GM19455 (cell line): ENCODE results near the gene USP3.

ENCODE experiments used
- ATAC-seq: cut with Tn5 transposase; IDR thresholded peaks from one replicate; pipeline ENCODE4 v1.9.1; 2021; ENCODE audit not compliant: unreplicated experiment

Gene USP3

GRCh38 chr15:63538876-63539275 lies 34.5 kb downstream of the USP3 start:
- no peak for ATAC-seq

- ATAC-seq = no peak
Observed at GRCh38 chr15:63539521-63539920, 35.1 kb downstream of the USP3 start.

DNA sequence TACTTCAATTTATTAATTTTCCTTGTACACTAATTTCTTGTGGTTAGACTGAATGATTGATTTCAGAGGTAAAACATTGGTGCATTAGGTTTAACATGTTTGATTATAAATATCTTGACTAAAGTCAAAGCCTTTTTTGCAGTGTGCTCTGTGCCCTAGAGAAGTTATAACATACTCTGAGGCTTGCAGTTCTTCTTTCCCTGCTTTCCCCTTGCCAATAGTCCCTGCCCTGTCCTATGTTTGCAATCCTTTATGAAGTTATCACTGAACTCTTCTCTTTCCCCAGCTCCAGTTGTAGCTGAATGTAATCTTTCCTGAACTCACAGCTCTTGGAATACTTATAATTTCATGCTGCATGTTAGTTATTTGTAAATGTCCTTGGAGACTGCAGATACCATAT lies 35.6 kb downstream of the USP3 start:
- no peak for ATAC-seq

DNA sequence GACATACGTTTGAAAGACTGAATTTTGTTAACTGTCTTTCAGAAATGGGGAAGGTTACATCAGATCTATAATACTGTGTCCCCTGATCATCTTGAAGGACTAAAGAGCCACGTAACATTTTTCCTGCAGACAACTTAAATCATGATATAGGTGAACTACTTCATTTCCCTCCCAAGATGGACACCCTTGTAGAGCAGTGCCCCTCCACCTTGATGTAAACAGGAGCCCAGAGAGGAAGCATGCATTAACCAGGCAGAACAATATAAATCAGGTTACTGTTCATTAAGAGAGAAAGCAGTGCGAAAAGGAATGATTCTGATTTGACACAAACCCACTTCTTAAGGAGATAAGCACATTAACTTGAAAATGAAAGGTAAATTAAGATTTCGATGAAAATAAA lies 36.1 kb downstream of the USP3 start:
- no peak for ATAC-seq

- no peak for ATAC-seq
Observed at GRCh38 chr15:63544258-63545026, 40.0 kb downstream of the USP3 start.

DNA sequence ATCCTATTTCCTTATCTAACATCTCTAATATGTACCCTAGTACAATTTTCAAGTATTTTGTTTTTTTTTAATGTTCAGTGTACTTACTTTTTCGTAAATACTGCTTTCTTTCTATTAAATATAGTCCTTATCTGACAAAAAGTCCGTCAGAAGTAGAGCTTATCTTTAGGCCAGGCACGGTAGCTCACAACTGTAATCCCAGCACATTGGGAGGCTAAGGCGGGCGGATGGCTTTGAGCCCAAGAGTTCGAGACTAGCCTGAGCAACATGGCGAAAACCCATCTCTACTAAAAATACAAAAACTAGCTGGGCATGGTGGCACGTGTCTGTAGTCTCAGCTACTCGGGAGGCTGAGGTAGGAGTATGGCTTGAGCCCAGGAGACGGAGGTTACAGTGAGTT lies 41.1 kb downstream of the USP3 start:
- ATAC-seq = no peak

DNA sequence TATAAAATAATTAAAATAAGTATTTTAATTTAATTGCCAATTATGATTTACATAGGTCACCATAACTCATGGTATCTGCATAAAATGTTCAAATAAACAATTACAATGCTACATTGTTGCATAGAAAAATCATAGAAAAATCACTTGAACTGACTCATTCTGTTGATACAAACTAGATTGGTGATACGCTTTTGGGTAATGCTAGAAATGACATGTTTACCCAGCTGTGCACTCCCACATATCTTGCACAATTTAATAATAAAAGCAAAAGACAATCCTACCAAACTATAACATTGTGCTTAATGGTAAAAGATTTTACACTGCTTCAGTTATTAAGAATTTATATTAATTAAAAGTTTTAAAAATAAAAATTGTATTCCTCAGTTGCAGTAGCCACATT lies 47.0 kb downstream of the USP3 start:
- ATAC-seq = no peak

GRCh38 chr15:63553388-63553791 lies 49.0 kb downstream of the USP3 start:
- no peak for ATAC-seq

- no peak for ATAC-seq
Observed at GRCh38 chr15:63554337-63554927, 50.0 kb downstream of the USP3 start.

- no peak for ATAC-seq
Observed at GRCh38 chr15:63555507-63555906, 51.1 kb downstream of the USP3 start.

DNA sequence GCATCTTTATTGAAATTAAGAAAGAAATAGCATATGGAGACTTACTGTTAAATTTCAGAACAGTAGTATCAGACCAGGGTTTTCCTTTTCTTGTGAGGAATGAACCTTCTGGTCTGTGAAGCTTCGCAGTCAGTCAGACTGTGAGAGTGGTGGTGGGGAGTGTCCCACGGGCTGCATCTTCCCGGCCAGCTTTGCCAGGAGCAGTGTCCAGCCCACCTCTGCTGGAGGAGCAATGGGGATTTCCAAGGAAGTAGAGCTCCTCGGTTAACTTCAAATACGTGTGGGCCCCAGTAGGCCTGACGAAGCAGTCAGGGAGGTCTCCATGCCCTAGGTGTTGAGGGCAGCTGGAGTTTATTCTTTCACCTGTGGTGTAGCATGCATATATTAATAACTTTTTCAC lies 51.9 kb downstream of the USP3 start:
- ATAC-seq = no peak

DNA sequence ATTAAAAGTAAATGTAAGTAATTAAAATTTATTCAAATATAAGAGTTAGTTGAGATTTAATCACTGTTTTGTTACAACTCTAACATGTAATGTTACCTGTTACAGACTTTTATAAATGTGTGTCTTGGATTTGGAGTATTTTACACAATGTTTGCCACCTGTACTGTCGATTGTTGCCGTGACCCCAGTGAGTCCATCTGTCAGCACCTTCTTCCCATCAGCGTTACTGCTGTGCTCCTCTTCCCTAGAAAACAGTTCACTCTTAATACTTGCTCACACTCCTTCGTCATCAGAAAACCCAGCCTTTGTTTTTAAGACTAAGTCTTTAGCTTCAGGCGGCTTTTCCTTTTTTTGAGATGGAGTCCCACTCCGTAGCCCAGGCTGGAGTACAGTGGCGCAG lies 52.3 kb downstream of the USP3 start:
- ATAC-seq = no peak

GRCh38 chr15:63559753-63560152 lies 55.4 kb downstream of the USP3 start:
- no peak for ATAC-seq

DNA sequence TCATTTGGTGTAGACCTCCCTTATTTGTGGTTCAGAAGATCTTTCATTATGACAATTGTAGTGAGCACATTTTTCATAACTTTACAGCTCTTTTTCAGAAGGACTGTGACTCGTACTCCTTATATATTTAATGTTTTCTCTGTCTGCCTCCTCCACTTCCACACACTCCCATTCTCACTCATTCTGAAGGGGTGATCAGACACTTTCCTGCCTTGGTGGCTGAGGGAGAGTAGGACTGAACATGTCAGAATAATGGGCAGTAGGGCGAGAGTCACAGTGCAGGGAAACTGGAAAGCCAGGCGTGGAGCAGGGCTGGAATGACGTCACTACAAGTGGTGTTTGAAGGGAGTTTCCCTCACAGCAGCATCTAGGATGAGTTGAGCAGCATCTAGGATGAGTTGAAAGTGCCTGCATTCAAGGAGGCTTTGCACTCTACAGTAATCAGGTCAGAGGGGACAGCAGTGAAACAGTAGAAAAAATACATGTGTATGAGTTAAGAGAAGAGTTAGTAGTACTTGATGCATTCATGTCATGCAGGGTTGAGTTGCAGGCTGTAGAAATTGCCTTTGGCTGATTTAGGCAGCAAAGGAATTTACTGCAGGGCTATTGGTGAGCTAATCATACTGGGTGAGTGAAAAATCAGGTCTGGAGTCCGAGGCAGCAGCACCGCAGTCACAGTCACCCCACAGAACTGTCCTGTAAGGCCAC lies 56.5 kb downstream of the USP3 start:
- no peak for ATAC-seq

DNA sequence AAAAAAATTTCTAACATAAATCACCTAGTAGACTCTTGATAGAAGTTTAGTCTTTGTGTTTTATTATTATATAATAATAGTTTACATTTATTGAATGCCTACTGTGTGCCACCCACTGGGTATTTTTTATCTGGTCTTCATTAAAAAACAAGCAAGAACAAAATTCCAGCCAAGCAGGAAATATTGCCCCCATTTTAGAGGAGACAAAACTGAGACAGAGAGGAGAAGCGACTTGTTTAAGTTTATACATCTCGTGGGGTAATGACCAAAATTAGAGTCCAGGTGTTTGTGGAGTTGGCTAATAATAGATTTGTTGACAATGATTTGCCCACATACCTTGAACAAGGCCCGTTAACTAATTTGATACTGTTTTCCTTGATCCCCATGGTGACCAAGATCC lies 59.7 kb downstream of the USP3 start:
- ATAC-seq = no peak

- no peak for ATAC-seq
Observed at GRCh38 chr15:63565536-63566186, 61.3 kb downstream of the USP3 start.

DNA sequence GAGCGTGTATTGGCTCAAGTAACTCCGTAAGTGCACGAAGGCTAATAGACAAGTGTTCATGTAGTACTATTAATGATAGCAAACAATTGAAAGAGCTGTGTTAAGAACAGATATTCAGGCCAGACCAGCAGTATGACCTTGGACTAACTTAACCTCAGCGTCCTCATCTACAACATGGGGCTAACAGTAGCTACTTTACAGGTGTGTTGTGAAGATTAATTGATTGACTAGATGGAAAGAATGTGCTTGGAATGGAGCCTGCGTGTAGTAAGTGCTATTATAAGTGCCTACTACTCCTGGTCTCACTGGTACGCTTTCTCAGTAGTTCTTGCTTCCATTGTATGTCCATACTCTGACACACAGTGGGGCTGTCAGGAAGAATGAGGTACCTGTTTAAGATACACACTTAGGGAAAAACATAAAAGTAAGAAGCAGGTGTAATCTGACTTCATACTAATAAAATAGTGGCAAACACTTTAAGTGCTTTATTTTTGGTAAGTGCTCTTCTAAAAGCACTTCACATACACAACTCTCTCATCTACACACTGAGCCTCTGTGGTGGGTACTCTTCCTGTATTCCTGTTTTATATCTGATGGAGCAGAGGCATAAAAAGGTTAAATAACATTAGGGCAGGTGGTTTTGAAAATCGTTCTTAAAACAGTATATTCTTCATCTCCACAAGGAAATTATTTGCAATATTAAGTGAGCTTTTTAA lies 68.5 kb downstream of the USP3 start:
- ATAC-seq = no peak

DNA sequence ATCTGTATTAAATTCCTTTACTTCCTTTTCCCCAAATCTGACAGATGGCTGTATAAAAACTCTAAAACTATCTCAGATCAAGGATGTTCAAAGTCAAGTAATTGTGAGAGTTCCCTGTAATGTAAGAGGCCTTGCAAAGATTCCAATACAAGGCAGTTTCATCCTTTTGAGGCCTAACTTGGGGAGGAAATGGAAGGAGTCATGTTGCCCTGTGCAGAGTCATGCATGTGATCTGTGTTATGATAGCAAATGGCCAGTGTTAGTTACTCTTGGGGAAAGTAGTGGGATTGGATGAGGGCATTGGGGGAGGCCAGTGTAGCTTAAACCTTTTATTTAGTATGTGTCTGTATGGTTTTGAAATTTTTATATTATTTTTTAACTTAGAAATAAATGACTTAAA lies 69.1 kb downstream of the USP3 start:
- ATAC-seq = no peak

GRCh38 chr15:63575312-63575711 lies 70.9 kb downstream of the USP3 start:
- ATAC-seq = no peak

DNA sequence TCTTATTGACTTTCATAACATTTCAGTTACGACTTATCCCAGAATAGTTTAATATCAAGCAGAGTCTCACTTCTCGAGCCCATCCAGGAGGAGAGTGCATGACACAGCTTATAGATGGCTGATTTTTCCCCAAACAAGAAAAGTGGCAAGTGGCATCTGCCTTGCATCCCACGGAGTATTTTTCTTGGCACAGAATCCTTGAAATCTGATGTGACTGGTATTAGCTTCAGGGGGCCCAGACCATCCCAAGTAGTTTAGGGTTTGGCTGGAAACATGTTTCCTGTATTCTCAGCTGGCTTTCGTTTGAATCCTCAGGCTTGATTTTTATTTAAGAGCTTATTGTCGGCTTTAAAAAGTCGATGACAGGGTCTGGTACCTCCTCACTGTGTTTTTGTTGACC lies 72.0 kb downstream of the USP3 start:
- no peak for ATAC-seq

- ATAC-seq = no peak
Observed at GRCh38 chr15:63582179-63582578, 77.8 kb downstream of the USP3 start.
